Panc1 (cell line): ENCODE data around the gene CDC42EP5. TPM values are rescaled to one million over a fixed set of nuclear protein-coding genes. Genes with fewer than 3 reads are reported as not detected.

Experiments
- ATAC-seq: fragments of 200-7000 bp; cut with Tn5 transposase; 2 replicates; pipeline ENCODE4 v1.9.1; 2020; ENCODE audit warnings: mild to moderate bottlenecking, moderate library complexity
- BruUV-seq: library from RNA; stranded (reverse); fragments of 400-500 nt; replicated peaks from 2 replicates; lab custom pipeline; 2021; lab: Mats Ljungman, UMichigan
- CTCF ChIA-PET: fragments of 300-600 bp; sonication (Branson Sonifier 250); formaldehyde crosslinking; loops from one replicate; lab custom pipeline; 2022; ENCODE audit warnings: antibody characterized with exemption; lab: Charles Lee
- POLR2A ChIA-PET: fragments of 300-600 bp; sonication (Branson Sonifier 250); formaldehyde crosslinking; loops from one replicate; lab custom pipeline; 2022; ENCODE audit warnings: antibody characterized with exemption; lab: Charles Lee
- DNase-seq: peaks from one replicate; pipeline ENCODE4 v3.0.0-alpha.2; 2010; ENCODE audit warnings: low read depth, low spot score
- H3K27ac ChIP-seq: 2 replicates; pipeline ENCODE4 v1.5.1; 2011; ENCODE audit warnings: mild to moderate bottlenecking, low read length, inconsistent platforms
- H3K27me3 ChIP-seq: fragments of 200-500 bp; sonication (Bioruptor generic); 2 replicates; pipeline ENCODE4 v1.6.0; 2014; ENCODE audit warnings: low read length, inconsistent platforms; ENCODE audit not compliant: control insufficient read depth, insufficient read depth
- H3K36me3 ChIP-seq: fragments of 200-500 bp; sonication (Bioruptor generic); 2 replicates; pipeline ENCODE4 v1.5.1; 2014; ENCODE audit warnings: inconsistent platforms, mild to moderate bottlenecking, low read length, moderate library complexity; ENCODE audit not compliant: control insufficient read depth, insufficient read depth
- H3K4me1 ChIP-seq: 2 replicates; pipeline ENCODE4 v1.5.1; 2011; ENCODE audit warnings: inconsistent platforms, mild to moderate bottlenecking, low read length, moderate library complexity; ENCODE audit not compliant: control insufficient read depth, insufficient read depth
- H3K4me3 ChIP-seq, 2 experiments: 2 replicates each; pipeline ENCODE4 v1.5.1; 2011 to 2012; ENCODE audit warnings: low read depth in 2 of 2, low read length in 2 of 2, mild to moderate bottlenecking in 2 of 2, inconsistent platforms in 1 of 2, moderate library complexity in 1 of 2
- H3K9me3 ChIP-seq: fragments of 200-500 bp; sonication (Bioruptor generic); 2 replicates; pipeline ENCODE4 v1.5.1; 2014; ENCODE audit warnings: low read depth, mild to moderate bottlenecking, inconsistent platforms, low read length, moderate library complexity; ENCODE audit not compliant: control insufficient read depth, insufficient read depth
- POLR2AphosphoS5 ChIP-seq: IDR thresholded peaks from 2 replicates; pipeline ENCODE4 v1.6.1; 2012; ENCODE audit warnings: mild to moderate bottlenecking, low read depth, low read length, moderate library complexity
- SIN3A ChIP-seq: IDR thresholded peaks from 2 replicates; pipeline ENCODE4 v1.6.1; 2012; ENCODE audit warnings: low read depth, mild to moderate bottlenecking, low read length, moderate library complexity, borderline replicate concordance; ENCODE audit not compliant: insufficient read depth
- TCF7L2 ChIP-seq: IDR thresholded peaks from 2 replicates; pipeline ENCODE4 v1.6.1; 2011; ENCODE audit warnings: mild to moderate bottlenecking, low read depth, low read length, inconsistent platforms
- in situ Hi-C: cut with HindIII; loops from 2 replicates; pipeline ENCODE4 v1.10.0; 2016; ENCODE audit warnings: low sequenced_read_pairs, low pct_unique_long_range_greater_than_20kb
- intact Hi-C: fragments of 100-400 bp; cut with micrococcal nuclease; formaldehyde crosslinking; loops from one replicate; pipeline ENCODE4 v1.10.0; 2022; ENCODE audit not compliant: unreplicated experiment
- total RNA-seq: library from RNA; stranded (reverse); gene quantifications from one replicate; pipeline ENCODE4 v1.2.1, GENCODE V29; 2021; ENCODE audit not compliant: unreplicated experiment
- TF ChIP-seq, protein P1 (sequence below): fragments of 450-650 bp; IDR thresholded peaks from 2 replicates; pipeline ENCODE4 v1.5.1; 2017; ENCODE audit warnings: mild to moderate bottlenecking
- TF ChIP-seq, protein P2 (sequence below), 2 experiments: IDR thresholded peaks; 2 replicates each; pipeline ENCODE4 v1.6.1; 2011 to 2012; ENCODE audit warnings: low read depth in 2 of 2, control low read depth in 1 of 2, low read length in 1 of 2, mild to moderate bottlenecking in 1 of 2, moderate library complexity in 1 of 2; ENCODE audit not compliant: insufficient read depth in 1 of 2

Gene CDC42EP5
- total RNA-seq, 1 experiment from 2014 or later = 7.1 TPM

DNA sequence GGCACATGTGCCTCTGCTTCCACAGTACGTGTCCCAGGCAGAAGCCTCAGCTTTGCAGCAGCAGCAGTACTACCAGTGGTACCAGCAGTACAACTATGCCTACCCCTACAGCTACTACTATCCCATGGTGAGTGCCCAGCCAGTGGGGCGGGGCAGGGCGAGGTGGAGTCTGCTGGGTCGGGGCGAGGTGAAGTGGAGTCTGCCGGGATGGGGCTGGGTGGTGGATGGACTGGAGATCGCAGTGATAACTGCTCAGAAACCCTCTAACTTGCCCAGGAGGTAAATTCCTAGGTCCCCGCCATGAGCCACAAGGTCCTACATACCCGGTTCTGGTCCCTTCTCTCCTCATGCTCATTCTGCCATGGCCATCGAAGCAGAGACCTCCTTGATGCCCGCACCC lies 20.5 kb downstream of the CDC42EP5 start:
- Histone ChIP-seq H3K27ac (no peak overlapping the region), H3K9me3 (no peaks in the 10 kb centered on the region), H3K36me3 (peaks cover 35% of the 10 kb centered on the region), H3K4me1 (peaks cover 12% of the 10 kb centered on the region), H3K27me3 (no peaks in the 10 kb centered on the region), H3K4me3 (no peak overlapping the region)
- in situ Hi-C loops = no loop called here
- CTCF ChIA-PET = no interaction called here
- DNase-seq (no peak), ATAC-seq (no peak)
- TF ChIP-seq SIN3A = no peak
- TF ChIP-seq, protein P1, sequence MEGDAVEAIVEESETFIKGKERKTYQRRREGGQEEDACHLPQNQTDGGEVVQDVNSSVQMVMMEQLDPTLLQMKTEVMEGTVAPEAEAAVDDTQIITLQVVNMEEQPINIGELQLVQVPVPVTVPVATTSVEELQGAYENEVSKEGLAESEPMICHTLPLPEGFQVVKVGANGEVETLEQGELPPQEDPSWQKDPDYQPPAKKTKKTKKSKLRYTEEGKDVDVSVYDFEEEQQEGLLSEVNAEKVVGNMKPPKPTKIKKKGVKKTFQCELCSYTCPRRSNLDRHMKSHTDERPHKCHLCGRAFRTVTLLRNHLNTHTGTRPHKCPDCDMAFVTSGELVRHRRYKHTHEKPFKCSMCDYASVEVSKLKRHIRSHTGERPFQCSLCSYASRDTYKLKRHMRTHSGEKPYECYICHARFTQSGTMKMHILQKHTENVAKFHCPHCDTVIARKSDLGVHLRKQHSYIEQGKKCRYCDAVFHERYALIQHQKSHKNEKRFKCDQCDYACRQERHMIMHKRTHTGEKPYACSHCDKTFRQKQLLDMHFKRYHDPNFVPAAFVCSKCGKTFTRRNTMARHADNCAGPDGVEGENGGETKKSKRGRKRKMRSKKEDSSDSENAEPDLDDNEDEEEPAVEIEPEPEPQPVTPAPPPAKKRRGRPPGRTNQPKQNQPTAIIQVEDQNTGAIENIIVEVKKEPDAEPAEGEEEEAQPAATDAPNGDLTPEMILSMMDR = no peak
- BruUV-seq = no TSS peak
- POLR2A ChIA-PET = no interaction called here
- intact Hi-C loops = no loop called here

DNA sequence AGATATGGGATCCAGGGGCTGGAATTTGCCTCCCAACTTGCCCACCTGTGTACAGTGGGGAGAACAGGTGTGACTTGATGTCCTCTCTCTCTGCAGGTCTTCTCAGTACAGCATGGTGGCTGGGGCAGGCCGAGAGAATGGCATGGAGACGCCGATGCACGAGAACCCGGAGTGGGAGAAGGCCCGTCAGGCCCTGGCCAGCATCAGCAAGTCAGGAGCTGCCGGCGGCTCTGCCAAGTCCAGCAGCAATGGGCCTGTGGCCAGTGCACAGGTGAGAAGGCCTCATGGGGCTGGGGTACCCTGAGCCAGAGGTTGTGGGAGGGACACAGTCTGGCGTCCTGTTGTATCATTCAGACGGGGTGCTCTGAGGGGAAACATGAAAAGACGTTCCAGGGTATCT lies 21.1 kb downstream of the CDC42EP5 start:
- no peak overlapping the region for H3K4me3 ChIP-seq
- BruUV-seq = no TSS peak
- peaks cover 16% of the 10 kb centered on the region for H3K4me1 ChIP-seq
- in situ Hi-C loops = no loop called here
- intact Hi-C loops = no loop called here
- H3K36me3 ChIP-seq = peaks cover 35% of the 10 kb centered on the region
- TF ChIP-seq TCF7L2 (no peak), SIN3A (no peak), POLR2AphosphoS5 (no peak)
- TF ChIP-seq, protein P1 = no peak
- TF ChIP-seq, protein P2, sequence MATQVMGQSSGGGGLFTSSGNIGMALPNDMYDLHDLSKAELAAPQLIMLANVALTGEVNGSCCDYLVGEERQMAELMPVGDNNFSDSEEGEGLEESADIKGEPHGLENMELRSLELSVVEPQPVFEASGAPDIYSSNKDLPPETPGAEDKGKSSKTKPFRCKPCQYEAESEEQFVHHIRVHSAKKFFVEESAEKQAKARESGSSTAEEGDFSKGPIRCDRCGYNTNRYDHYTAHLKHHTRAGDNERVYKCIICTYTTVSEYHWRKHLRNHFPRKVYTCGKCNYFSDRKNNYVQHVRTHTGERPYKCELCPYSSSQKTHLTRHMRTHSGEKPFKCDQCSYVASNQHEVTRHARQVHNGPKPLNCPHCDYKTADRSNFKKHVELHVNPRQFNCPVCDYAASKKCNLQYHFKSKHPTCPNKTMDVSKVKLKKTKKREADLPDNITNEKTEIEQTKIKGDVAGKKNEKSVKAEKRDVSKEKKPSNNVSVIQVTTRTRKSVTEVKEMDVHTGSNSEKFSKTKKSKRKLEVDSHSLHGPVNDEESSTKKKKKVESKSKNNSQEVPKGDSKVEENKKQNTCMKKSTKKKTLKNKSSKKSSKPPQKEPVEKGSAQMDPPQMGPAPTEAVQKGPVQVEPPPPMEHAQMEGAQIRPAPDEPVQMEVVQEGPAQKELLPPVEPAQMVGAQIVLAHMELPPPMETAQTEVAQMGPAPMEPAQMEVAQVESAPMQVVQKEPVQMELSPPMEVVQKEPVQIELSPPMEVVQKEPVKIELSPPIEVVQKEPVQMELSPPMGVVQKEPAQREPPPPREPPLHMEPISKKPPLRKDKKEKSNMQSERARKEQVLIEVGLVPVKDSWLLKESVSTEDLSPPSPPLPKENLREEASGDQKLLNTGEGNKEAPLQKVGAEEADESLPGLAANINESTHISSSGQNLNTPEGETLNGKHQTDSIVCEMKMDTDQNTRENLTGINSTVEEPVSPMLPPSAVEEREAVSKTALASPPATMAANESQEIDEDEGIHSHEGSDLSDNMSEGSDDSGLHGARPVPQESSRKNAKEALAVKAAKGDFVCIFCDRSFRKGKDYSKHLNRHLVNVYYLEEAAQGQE (IDR thresholded peaks at IDR 0.05; ENCODE audit: insufficient read depth in 1 of 2, low read depth in 2 of 2, low read length in 1 of 2) = no peak
- no peaks in the 10 kb centered on the region for H3K27me3 ChIP-seq
- no peaks in the 10 kb centered on the region for H3K9me3 ChIP-seq
- ChIA-PET POLR2A (no interaction called here), CTCF (no interaction called here)
- DNase-seq = no peak
- no peak overlapping the region; the same call in 1 of the 2 replicates for H3K27ac ChIP-seq
- ATAC-seq = no peak
